Measurements from ENCODE around the gene ELF3. TPM values are rescaled to one million over a fixed set of nuclear protein-coding genes. Genes with fewer than 3 reads are reported as not detected.

Gene ELF3
- polyA plus RNA-seq, 1 donor from 2014 or later, result 0.26 TPM

DNA sequence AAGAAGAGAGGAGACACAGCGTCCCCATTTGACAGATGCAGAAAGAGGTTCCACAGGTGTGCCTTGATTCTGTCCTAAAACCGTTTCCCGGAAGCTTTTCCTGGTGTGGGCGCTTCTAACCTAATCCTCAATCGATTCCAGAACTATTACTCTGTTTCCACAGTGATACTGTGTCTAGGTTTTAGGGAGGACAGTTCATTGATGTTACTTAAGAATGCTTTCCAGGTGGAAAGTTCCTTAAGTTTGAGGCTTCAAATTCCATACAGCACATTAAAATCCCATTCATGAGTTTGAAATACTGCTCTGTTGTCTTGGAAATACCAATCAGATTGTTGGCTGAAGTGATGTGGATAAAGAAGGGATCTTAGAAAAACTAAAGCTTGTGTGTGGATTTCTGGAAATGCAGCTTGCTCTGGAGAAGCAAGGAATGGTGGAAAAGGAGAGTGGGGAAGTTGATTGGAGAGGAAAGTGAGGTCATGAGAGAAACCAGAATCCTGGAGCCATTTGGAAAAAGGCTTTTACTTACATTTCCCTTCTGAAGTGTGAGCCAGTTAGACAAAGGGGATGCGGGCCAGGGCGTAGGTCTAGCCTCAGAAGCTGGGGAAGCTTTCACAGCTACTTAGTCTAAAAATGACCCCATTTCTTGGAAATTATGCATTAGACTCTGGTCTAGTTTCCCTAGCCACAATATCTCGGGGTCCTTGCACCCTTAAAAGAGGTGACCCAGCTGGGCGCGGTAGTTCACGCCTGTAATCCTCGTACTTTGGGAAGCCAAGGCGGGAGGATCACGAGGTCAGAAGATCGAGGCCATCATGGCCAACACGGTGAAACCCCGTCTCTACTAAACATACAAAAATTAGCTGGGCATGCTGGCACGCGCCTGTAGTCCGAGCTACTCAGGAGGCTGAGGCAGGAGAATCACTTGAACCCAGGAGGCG, 6.7 kb downstream of the ELF3 start:
- Histone ChIP-seq H3K9me2 (ENCODE audit: insufficient read depth, low read length) (no peaks in the 10 kb centered on the region), H2AFZ (ENCODE audit: low read depth, low read length) (no peak overlapping the region), H3K4me3 (ENCODE audit: low read length) (no peak overlapping the region), H3K27me3 (ENCODE audit: insufficient read depth, low read depth, low read length) (no peaks in the 10 kb centered on the region), H3K9ac (ENCODE audit: low read length) (no peak overlapping the region), H3K27ac (ENCODE audit: low read length) (no peak overlapping the region), H3K9me3 (ENCODE audit: low read length) (no peaks in the 10 kb centered on the region), H3K36me3 (ENCODE audit: insufficient read depth, low read length) (no peaks in the 10 kb centered on the region), H3K79me2 (replicated peaks; ENCODE audit: insufficient read depth, low read length) (no peaks in the 10 kb centered on the region), H3K4me2 (ENCODE audit: low read length) (no peak overlapping the region), H4K20me1 (ENCODE audit: insufficient read depth) (no peaks in the 10 kb centered on the region), H3F3A (ENCODE audit: insufficient read depth, low read length, poor library complexity, severe bottlenecking) (no peaks in the 10 kb centered on the region)
- TF ChIP-seq MXI1 (conservative IDR thresholded peaks at IDR 0.05; ENCODE audit: poor library complexity, severe bottlenecking) (no peak), TAF1 (IDR thresholded peaks at IDR 0.05; ENCODE audit: low read depth) (no peak), SMC3 (conservative IDR thresholded peaks at IDR 0.05; ENCODE audit: poor library complexity) (no peak), EZH2 (IDR thresholded peaks at IDR 0.05; ENCODE audit: borderline replicate concordance, insufficient read depth, low read length, poor library complexity, severe bottlenecking) (no peak), RAD21 (conservative IDR thresholded peaks at IDR 0.05) (no peak), EP300 (conservative IDR thresholded peaks at IDR 0.05; ENCODE audit: poor library complexity, severe bottlenecking) (no peak), POLR2AphosphoS5 (IDR thresholded peaks at IDR 0.05) (no peak)
- TF ChIP-seq, protein P1, sequence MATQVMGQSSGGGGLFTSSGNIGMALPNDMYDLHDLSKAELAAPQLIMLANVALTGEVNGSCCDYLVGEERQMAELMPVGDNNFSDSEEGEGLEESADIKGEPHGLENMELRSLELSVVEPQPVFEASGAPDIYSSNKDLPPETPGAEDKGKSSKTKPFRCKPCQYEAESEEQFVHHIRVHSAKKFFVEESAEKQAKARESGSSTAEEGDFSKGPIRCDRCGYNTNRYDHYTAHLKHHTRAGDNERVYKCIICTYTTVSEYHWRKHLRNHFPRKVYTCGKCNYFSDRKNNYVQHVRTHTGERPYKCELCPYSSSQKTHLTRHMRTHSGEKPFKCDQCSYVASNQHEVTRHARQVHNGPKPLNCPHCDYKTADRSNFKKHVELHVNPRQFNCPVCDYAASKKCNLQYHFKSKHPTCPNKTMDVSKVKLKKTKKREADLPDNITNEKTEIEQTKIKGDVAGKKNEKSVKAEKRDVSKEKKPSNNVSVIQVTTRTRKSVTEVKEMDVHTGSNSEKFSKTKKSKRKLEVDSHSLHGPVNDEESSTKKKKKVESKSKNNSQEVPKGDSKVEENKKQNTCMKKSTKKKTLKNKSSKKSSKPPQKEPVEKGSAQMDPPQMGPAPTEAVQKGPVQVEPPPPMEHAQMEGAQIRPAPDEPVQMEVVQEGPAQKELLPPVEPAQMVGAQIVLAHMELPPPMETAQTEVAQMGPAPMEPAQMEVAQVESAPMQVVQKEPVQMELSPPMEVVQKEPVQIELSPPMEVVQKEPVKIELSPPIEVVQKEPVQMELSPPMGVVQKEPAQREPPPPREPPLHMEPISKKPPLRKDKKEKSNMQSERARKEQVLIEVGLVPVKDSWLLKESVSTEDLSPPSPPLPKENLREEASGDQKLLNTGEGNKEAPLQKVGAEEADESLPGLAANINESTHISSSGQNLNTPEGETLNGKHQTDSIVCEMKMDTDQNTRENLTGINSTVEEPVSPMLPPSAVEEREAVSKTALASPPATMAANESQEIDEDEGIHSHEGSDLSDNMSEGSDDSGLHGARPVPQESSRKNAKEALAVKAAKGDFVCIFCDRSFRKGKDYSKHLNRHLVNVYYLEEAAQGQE (IDR thresholded peaks at IDR 0.05; ENCODE audit: borderline replicate concordance), result no peak
- TF ChIP-seq, protein P2, sequence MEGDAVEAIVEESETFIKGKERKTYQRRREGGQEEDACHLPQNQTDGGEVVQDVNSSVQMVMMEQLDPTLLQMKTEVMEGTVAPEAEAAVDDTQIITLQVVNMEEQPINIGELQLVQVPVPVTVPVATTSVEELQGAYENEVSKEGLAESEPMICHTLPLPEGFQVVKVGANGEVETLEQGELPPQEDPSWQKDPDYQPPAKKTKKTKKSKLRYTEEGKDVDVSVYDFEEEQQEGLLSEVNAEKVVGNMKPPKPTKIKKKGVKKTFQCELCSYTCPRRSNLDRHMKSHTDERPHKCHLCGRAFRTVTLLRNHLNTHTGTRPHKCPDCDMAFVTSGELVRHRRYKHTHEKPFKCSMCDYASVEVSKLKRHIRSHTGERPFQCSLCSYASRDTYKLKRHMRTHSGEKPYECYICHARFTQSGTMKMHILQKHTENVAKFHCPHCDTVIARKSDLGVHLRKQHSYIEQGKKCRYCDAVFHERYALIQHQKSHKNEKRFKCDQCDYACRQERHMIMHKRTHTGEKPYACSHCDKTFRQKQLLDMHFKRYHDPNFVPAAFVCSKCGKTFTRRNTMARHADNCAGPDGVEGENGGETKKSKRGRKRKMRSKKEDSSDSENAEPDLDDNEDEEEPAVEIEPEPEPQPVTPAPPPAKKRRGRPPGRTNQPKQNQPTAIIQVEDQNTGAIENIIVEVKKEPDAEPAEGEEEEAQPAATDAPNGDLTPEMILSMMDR (IDR thresholded peaks at IDR 0.05; ENCODE audit: poor library complexity, severe bottlenecking), result no peak

DNA sequence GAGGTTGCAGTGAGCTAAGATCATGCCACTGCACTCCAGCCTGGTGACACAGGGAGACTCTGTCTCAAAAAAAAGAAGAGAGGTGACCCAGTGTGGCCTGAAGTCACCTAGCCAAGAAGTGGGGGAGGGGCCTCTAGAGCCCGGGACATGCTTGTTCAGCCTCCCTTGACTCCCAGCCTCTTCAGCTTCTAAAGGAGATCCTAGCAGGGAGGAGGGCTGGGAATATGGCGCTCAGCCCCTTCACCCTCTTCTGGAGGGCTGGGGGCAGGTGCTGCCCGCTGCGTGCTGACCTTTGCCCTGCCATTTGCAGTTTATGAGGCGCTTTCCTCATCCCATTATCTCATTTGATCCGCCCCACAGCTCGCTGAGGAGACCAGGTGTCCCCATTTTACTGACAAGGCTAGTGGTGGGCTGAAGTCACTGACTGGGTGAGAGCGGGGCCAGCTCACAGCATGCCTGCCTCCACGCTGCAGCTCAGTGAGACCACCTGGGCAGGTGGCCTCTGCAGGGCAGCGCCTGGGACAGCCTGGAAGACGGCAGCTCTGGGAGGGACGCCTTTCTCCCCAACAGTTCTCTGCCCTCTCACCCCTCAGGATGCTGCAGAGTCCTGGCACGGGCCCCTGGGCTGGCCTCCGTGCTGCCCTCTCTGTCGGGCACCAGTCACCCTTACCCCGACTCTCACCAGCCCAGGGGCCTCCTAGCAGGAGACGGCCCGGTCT, 7.5 kb downstream of the ELF3 start:
- Histone ChIP-seq H3K4me2 (ENCODE audit: low read length) (no peak overlapping the region), H4K20me1 (ENCODE audit: insufficient read depth) (no peaks in the 10 kb centered on the region)

More for the DNA sequence above, 7.5 kb downstream of the ELF3 start:
- H3K79me2 ChIP-seq (replicated peaks; ENCODE audit: insufficient read depth, low read length), result no peaks in the 10 kb centered on the region
- H3K4me3 ChIP-seq (ENCODE audit: low read length), result no peak overlapping the region
- no peak overlapping the region for H2AFZ ChIP-seq (ENCODE audit: low read depth, low read length)
- no peaks in the 10 kb centered on the region for H3K27me3 ChIP-seq (ENCODE audit: insufficient read depth, low read depth, low read length)
- H3K36me3 ChIP-seq (ENCODE audit: insufficient read depth, low read length), result no peaks in the 10 kb centered on the region
- no peak for TF ChIP-seq MXI1 (conservative IDR thresholded peaks at IDR 0.05; ENCODE audit: poor library complexity, severe bottlenecking)
- TF ChIP-seq, protein P1 (IDR thresholded peaks at IDR 0.05; ENCODE audit: borderline replicate concordance), result no peak
- no peak for TF ChIP-seq EZH2 (IDR thresholded peaks at IDR 0.05; ENCODE audit: borderline replicate concordance, insufficient read depth, low read length, poor library complexity, severe bottlenecking)
- TF ChIP-seq EP300 (conservative IDR thresholded peaks at IDR 0.05; ENCODE audit: poor library complexity, severe bottlenecking), result no peak
- no peak for TF ChIP-seq TAF1 (IDR thresholded peaks at IDR 0.05; ENCODE audit: low read depth)
- TF ChIP-seq POLR2AphosphoS5 (IDR thresholded peaks at IDR 0.05), result no peak
- TF ChIP-seq SMC3 (conservative IDR thresholded peaks at IDR 0.05; ENCODE audit: poor library complexity), result no peak
- TF ChIP-seq, protein P2 (IDR thresholded peaks at IDR 0.05; ENCODE audit: poor library complexity, severe bottlenecking), result no peak
- TF ChIP-seq RAD21 (conservative IDR thresholded peaks at IDR 0.05), result no peak
- no peaks in the 10 kb centered on the region for H3K9me3 ChIP-seq (ENCODE audit: low read length)
- H3K27ac ChIP-seq (ENCODE audit: low read length), result no peak overlapping the region
- no peak overlapping the region for H3K9ac ChIP-seq (ENCODE audit: low read length)
- no peaks in the 10 kb centered on the region for H3F3A ChIP-seq (ENCODE audit: insufficient read depth, low read length, poor library complexity, severe bottlenecking)
- H3K9me2 ChIP-seq (ENCODE audit: insufficient read depth, low read length), result no peaks in the 10 kb centered on the region

Data from neural cell (in vitro differentiated cells).